Colonic mucosa (tissue), 4 donors: ENCODE measurements around the gene GSTM2. TPM values are rescaled to one million over a fixed set of nuclear protein-coding genes. Genes with fewer than 3 reads are reported as not detected.
"Not testable (repeated sequence)": the region's sequence is repeated elsewhere in the genome, so short reads cannot be mapped to it uniquely, and the experiment has no call there.

Experiments
- DNase-seq: peaks from one replicate; pipeline ENCODE4 v3.0.0-alpha.2; 2020
- H3K27ac ChIP-seq: fragments of 200-600 bp; one replicate; pipeline ENCODE4 v1.8.0; 2021
- H3K27me3 ChIP-seq: fragments of 200-600 bp; one replicate; pipeline ENCODE4 v1.8.0; 2021
- H3K36me3 ChIP-seq: fragments of 200-600 bp; one replicate; pipeline ENCODE4 v1.8.0; 2021
- H3K4me1 ChIP-seq: fragments of 200-600 bp; one replicate; pipeline ENCODE4 v1.8.0; 2021; ENCODE audit warnings: mild to moderate bottlenecking
- H3K4me3 ChIP-seq: fragments of 200-600 bp; one replicate; pipeline ENCODE4 v1.8.0; 2021
- H3K9ac ChIP-seq, 2 donors: one replicate each; pipeline ENCODE4 v1.7.0; 2013; ENCODE audit warnings: control low read depth in 2 of 2, low read depth in 2 of 2, low read length in 2 of 2
- H3K9me3 ChIP-seq: fragments of 200-600 bp; one replicate; pipeline ENCODE4 v1.8.0; 2021
- CTCF ChIP-seq: fragments of 200-600 bp; IDR thresholded peaks from one replicate; pipeline ENCODE4 v1.8.0; 2022; ENCODE audit warnings: antibody characterized with exemption, mild to moderate bottlenecking
- intact Hi-C: fragments of 100-400 bp; cut with DNase I; formaldehyde crosslinking; loops from one replicate; pipeline ENCODE4 v1.14.1; 2022
- total RNA-seq, 2 donors: library from RNA; stranded (reverse); fragmentation: NEBNext Ultra II Directional in 1 of 2; extraction: Animal tissue kit (Norgen Biotek cat#: 25700) in 1 of 2; gene quantifications; one replicate each; pipeline ENCODE4 v1.2.1, GENCODE V29; 2021
- donor health status: healthy.
- donor health status: DM: no; HTN: no; CAD: no.
- donor health status: DM: no; HTN: no; CAD: no.

GSTM2 gene
- total RNA-seq, 2 donors from 2014 or later = 18.5 to 20.7 TPM

DNA sequence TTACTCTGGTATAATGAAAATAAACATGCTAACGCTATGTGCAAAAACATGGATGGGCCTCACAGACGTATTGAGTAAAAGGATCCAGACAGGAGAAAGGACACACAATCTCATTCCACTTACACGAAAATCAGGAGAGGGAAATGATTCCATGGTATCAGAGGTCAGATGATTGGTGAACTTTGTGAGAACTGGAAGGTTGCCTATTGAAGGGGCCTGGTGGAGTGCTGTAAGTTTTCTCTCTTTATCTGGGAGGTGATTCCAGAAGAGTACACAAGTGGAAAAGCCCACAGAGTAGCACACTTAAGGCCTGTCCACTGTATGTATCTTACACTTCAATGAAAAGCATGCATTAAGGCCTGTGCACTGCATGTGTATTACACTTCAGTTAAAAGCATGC lies 9.6 kb downstream of the GSTM2 start:
- Histone ChIP-seq H3K4me3 (no peak overlapping the region), H3K36me3 (no peaks in the 10 kb centered on the region)
- no peak for DNase-seq

GRCh38 chr1:109678637-109679036 lies 10.8 kb downstream of the GSTM2 start:
- H3K4me3 ChIP-seq, H3K9me3 ChIP-seq, H3K36me3 ChIP-seq, H3K27ac ChIP-seq, intact Hi-C loops, DNase-seq, H3K4me1 ChIP-seq, H3K27me3 ChIP-seq, H3K9ac ChIP-seq: not testable (repeated sequence)

More for the DNA sequence above, 9.6 kb downstream of the GSTM2 start:
- Histone ChIP-seq H3K27ac (no peak overlapping the region), H3K9me3 (no peaks in the 10 kb centered on the region), H3K4me1 (no peaks in the 10 kb centered on the region), H3K9ac (no peak overlapping the region), H3K27me3 (no peaks in the 10 kb centered on the region)
- TF ChIP-seq CTCF = no peak
- intact Hi-C loops = no loop called here

DNA sequence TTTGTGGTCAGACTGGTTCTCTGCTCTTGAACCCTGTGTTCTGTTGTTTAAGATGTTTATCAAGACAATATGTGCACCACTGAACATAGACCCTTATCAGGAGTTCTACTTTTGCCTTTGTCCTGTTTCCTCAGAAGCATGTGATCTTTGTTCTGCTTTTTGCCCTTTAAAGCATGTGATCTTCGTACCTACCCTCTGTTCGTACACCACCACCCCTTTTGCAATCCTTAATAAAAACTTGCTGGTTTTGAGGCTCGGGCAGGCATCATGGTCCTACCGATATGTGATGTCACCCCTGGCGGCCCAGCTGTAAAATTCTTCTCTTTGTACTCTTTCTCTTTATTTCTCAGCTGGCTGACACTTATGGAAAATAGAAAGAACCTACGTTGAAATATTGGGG lies 16.9 kb downstream of the GSTM2 start:
- intact Hi-C loops, DNase-seq, H3K27ac ChIP-seq: not testable (repeated sequence)

DNA sequence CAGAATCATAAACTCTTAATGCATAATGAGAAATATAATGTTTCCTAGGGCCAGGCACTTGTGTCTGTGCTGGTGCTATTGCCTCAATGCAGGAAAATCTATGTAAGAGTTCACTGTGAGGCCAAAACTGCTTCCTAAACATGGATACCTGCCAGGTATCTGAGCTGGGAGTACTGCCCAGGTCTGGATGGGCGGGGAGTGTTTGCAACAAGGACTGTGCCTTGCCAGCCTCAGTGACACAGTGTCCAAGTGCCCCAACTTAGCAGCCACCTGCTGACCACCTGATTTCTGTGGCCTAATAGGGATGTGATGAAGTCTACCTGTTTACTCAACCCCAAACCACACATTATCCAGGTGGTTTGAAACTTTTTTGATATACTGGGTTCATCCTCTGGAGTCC lies 17.5 kb downstream of the GSTM2 start:
- H3K9ac ChIP-seq, H3K4me3 ChIP-seq, intact Hi-C loops, H3K9me3 ChIP-seq, H3K27me3 ChIP-seq, H3K4me1 ChIP-seq, DNase-seq, H3K27ac ChIP-seq, H3K36me3 ChIP-seq: not testable (repeated sequence)

More for the DNA sequence above, 16.9 kb downstream of the GSTM2 start:
- H3K9me3 ChIP-seq, H3K9ac ChIP-seq, H3K36me3 ChIP-seq, H3K4me1 ChIP-seq, H3K27me3 ChIP-seq, H3K4me3 ChIP-seq: not testable (repeated sequence)

GRCh38 chr1:109685890-109686289 lies 18.0 kb downstream of the GSTM2 start:
- H3K27ac ChIP-seq, intact Hi-C loops, H3K36me3 ChIP-seq: not testable (repeated sequence)

DNA sequence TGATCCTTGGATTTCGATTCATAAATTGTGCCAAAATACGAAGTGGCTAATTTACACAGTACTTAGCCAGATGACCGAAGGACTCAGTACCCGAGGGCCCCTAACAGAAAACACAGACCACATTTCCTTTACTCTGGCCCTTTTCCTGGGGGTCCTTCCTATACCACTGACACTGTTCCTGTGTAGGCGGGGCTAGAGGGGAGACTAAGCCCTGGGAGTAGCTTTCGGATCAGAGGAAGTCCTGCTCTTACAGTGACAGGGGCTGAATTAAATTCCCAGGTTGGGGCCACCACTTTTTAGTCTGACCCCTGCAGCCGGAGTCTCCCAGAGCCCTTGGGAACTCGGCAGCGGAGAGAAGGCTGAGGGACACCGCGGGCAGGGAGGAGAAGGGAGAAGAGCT lies 19.3 kb downstream of the GSTM2 start:
- H3K4me1 ChIP-seq, H3K27me3 ChIP-seq, H3K36me3 ChIP-seq, DNase-seq, H3K9me3 ChIP-seq, intact Hi-C loops: not testable (repeated sequence)
- H3K9ac ChIP-seq = peak overlapping the region in 1 of 2 donors; percentile 73
- H3K27ac ChIP-seq = peak overlapping the region; percentile 78
- peak overlapping the region; percentile 48 for H3K4me3 ChIP-seq

More at GRCh38 chr1:109685890-109686289, 18.0 kb downstream of the GSTM2 start:
- not testable (repeated sequence) for H3K9me3 ChIP-seq, DNase-seq, H3K4me1 ChIP-seq, H3K4me3 ChIP-seq, H3K9ac ChIP-seq, H3K27me3 ChIP-seq

DNA sequence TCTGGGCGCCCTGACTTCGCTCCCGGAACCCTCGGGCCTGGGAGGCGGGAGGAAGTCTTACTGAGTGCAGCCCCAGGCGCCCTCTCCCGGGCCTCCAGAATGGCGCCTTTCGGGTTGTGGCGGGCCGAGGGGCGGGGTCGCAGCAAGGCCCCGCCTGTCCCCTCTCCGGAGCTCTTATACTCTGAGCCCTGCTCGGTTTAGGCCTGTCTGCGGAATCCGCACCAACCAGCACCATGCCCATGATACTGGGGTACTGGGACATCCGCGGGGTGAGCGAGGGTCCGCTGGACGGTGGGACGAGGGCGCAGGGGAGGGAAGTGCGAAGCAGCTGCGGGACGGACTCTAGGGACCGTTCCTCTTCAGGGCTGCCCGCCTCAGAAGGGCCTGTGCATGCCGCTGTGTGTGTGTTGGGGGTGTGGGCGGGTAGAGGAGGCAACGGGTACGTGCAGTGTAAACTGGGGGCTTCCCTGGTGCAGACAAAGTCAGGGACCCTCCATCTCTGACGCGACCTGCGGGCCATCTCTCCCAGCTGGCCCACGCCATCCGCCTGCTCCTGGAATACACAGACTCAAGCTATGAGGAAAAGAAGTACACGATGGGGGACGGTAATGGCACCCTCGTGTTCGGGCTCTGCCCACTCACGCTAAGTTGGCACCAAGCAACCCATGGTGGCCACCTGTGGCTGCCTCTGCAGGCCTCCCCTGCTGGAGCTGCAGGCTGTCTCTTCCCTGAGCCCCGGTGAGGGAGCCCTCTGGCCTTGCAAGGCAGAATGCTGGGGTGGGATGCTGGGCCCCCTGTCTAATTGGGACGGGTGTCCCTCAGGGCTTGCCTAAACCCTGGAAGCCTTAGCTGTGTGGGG lies 20.0 kb downstream of the GSTM2 start, which contains the start of gene GSTM1:
Gene GSTM1 (plus strand): TSS at position 177 of the 859 bp plus-strand sequence. CDS start 57 bp downstream, at position 234.
- no peak for DNase-seq
- no peaks in the 10 kb centered on the region for H3K36me3 ChIP-seq
- H3K27ac ChIP-seq = peak within 1 kb of the TSS; percentile 78
- H3K9me3 ChIP-seq = no peaks in the 10 kb centered on the region
- intact Hi-C loops = no loop called here
- no peaks in the 10 kb centered on the region for H3K27me3 ChIP-seq
- H3K9ac ChIP-seq = peak within 1 kb of the TSS; percentile 51 to 73
- no peaks in the 10 kb centered on the region for H3K4me1 ChIP-seq
- peak; percentile 25 for TF ChIP-seq CTCF
- peak within 1 kb of the TSS; percentile 48 for H3K4me3 ChIP-seq

DNA sequence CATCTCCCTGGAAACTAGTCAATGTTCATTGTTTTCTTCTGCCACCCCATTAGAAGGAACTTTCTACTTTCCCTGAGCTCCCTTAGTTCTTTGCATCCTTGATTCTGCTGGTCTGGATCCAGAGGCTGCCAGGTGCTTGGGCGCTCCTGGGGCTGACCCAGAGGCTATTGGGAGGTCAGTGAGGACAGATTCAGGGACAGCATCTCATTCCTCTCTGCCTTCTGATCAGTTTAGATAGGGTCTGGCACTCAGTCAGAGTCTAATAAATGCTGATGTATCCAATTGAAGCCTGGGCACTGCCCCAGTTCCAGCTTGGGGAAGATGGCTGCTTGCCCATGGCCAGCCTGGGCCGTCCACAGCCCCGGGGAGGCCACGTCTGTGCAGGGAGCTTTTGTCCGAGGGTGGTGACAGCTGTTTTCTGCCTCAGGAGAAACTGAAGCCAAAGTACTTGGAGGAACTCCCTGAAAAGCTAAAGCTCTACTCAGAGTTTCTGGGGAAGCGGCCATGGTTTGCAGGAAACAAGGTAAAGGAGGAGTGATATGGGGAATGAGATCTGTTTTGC lies 22.1 kb downstream of the GSTM2 start:
- TF ChIP-seq CTCF = no peak
- Histone ChIP-seq H3K9me3 (no peaks in the 10 kb centered on the region), H3K9ac (no peak overlapping the region), H3K36me3 (no peaks in the 10 kb centered on the region), H3K27ac (no peak overlapping the region), H3K27me3 (no peaks in the 10 kb centered on the region), H3K4me1 (no peaks in the 10 kb centered on the region), H3K4me3 (no peak overlapping the region)
- intact Hi-C loops = no loop called here
- DNase-seq = no peak
